Heart left ventricle (tissue), 16 donors: ENCODE data around the gene TPRA1. TPM values are rescaled to one million over a fixed set of nuclear protein-coding genes. Genes with fewer than 3 reads are reported as not detected.

ENCODE experiments used
- ATAC-seq, 4 donors: fragments of 200-7000 bp; cut with Tn5 transposase; one replicate each; pipeline ENCODE4 v1.9.1; 2020 to 2022; ENCODE audit warnings: moderate library complexity in 4 of 4, mild to moderate bottlenecking in 3 of 4, moderate number of reproducible peaks in 1 of 4
- DNase-seq, 5 donors: peaks; one replicate each; pipeline ENCODE4 v3.0.0-alpha.2; 2020
- H3K27ac ChIP-seq, 12 donors: fragments of 200-600 bp; sonication (generic) in 4 of 12; one replicate each; pipeline versions ENCODE4 v1.5.0 to v1.8.0; 2016 to 2022; ENCODE audit warnings: mild to moderate bottlenecking in 2 of 12
- H3K27me3 ChIP-seq, 9 donors: fragments of 200-600 bp; sonication (generic) in 2 of 9; one replicate each; pipeline versions ENCODE4 v1.5.1 to v1.8.0; 2016 to 2022; ENCODE audit warnings: mild to moderate bottlenecking in 3 of 9
- H3K36me3 ChIP-seq, 9 donors: fragments of 200-600 bp; sonication (generic) in 2 of 9; one replicate each; pipeline versions ENCODE4 v1.5.0 to v1.8.0; 2018 to 2022; ENCODE audit warnings: mild to moderate bottlenecking in 2 of 9
- H3K4me1 ChIP-seq, 12 donors: fragments of 200-600 bp; sonication (generic) in 4 of 12; one replicate each; pipeline versions ENCODE4 v1.5.0 to v1.8.0; 2016 to 2022; ENCODE audit warnings: mild to moderate bottlenecking in 3 of 12
- H3K4me3 ChIP-seq, 12 donors: fragments of 200-600 bp; sonication (generic) in 4 of 12; one replicate each; pipeline versions ENCODE4 v1.5.0 to v1.8.0; 2017 to 2022; ENCODE audit warnings: mild to moderate bottlenecking in 9 of 12, moderate library complexity in 4 of 12
- H3K9me3 ChIP-seq, 12 donors: fragments of 200-600 bp; sonication (generic) in 4 of 12; one replicate each; pipeline versions ENCODE4 v1.5.0 to v1.8.0; 2016 to 2022; ENCODE audit warnings: mild to moderate bottlenecking in 1 of 12
- CTCF ChIP-seq, 12 donors: fragments of 200-600 bp; sonication (generic) in 4 of 12; IDR thresholded peaks; one replicate each; pipeline versions ENCODE4 v1.5.0 to v1.8.0; 2018 to 2022; ENCODE audit warnings: antibody characterized with exemption in 12 of 12, mild to moderate bottlenecking in 5 of 12
- POLR2A ChIP-seq, 2 donors: fragments of 450-650 bp; IDR thresholded peaks; one replicate each; pipeline ENCODE4 v1.6.1; 2017; ENCODE audit warnings: antibody characterized with exemption in 2 of 2, mild to moderate bottlenecking in 2 of 2, moderate library complexity in 2 of 2
- WGBS, 4 donors: extraction: QIAGEN DNeasy Blood & Tissue Kit in 2 of 4; methylation state at CpG; one replicate each; pipeline versions ENCODE4 v1.1.5 to v1.1.7; 2013 to 2018; 5-methylcytosine and 5-hydroxymethylcytosine counted together
- intact Hi-C, 10 donors: fragments of 100-400 bp; cut with DNase I; formaldehyde crosslinking; loops; one replicate each; pipeline versions ENCODE4 v1.11.1 to v1.14.2; 2022
- polyA plus RNA-seq, 2 donors: library from polyadenylated mRNA; stranded (reverse); fragments of 200-250 nt; gene quantifications; one replicate each; pipeline ENCODE4 v1.2.3, GENCODE V29; 2013
- total RNA-seq, 9 donors: library from RNA; depleted of rRNA in 2 of 9; stranded (reverse); fragments of >200 nt in 2 of 9; fragmentation: NEBNext Ultra II Directional in 3 of 9; extraction: Animal tissue kit (Norgen Biotek cat#: 25700) in 3 of 9; gene quantifications; one replicate each; pipeline versions ENCODE4 v1.1.0 to v1.2.4, GENCODE V29; 2016 to 2023
- donor health status: ischemic (EF 13 %, LVEDD 7.1; RV severe dilation, severe dysfunction).
- donor health status: healthy with polysubstance abuse.
- donor health status: DM: no; HTN: yes; CAD: no.
- donor health status: DM: no; HTN: no; CAD: no.
- donor health status: ischemic (EF 25% LVEDD 6.9; RV normal size, moderate dysfunction).
- donor health status: ischemic (EF 25% LVEDD 5.7; RV mildly dilated, moderate dysfunction).
- donor health status: healthy.
- donor health status: DM: yes; HTN: yes; CAD: no.
- donor health status: ischemic (EF 35%, LVEDD 5.7; RV mildly dilated, moderate dysfunction).
- donor health status: nonischemic (EF 11% LVEDD 7.7; RV severe dilation, severe dysfunction).
- donor health status: DM: yes; HTN: yes; CAD: no.
- donor health status: PGD.
- donor health status: ischemic (EF 29% LVEDD 5.4; RV normal size, mild dysfunction).
- donor health status: nonischemic (EF 23%, LVEDD 6.1; RV moderate dilation, normal function).

The TPRA1 gene
- total and polyA plus RNA-seq, 11 donors = 13.4 to 29.0 (median 20.4) TPM

- H3K4me3 ChIP-seq = peak overlapping the region; percentile 77 to 99 (median 96)
- intact Hi-C loops = loop anchor here in 3 of 10 donors (1.0 to 10.0 kb wide), 3 partner anchors 9 to 233 kb away; partner anchors contain the start of genes ABTB1 (in 1 of the 3), MCM2 (in 1 of the 3) and MGLL (in 1 of the 3)
- DNase-seq (peak in 2 of 5 donors; percentile 40 to 80), ATAC-seq (peak in 1 of 4 donors; percentile 30)
- no peaks in the 10 kb centered on the region for H3K36me3 ChIP-seq
- no peak for TF ChIP-seq POLR2A (IDR thresholded peaks at IDR 0.05)
- no peak for TF ChIP-seq CTCF (IDR thresholded peaks at IDR 0.05)
- peaks cover 0 to 59% (median 42%) of the 10 kb centered on the region in 12 donors for H3K4me1 ChIP-seq
- H3K27ac ChIP-seq = peak overlapping the region; percentile 85 to 97 (median 94)
- 0% methylated on average over 11 to 56 of the region's 56 CpGs for WGBS, 4 donors
- no peaks in the 10 kb centered on the region for H3K9me3 ChIP-seq
- no peaks in the 10 kb centered on the region for H3K27me3 ChIP-seq
Observed at GRCh38 chr3:127589600-127590281, 792 bp downstream of the TPRA1 start.

- ATAC-seq = no peak
- no peaks in the 10 kb centered on the region for H3K27me3 ChIP-seq
- H3K4me3 ChIP-seq = peak overlapping the region; percentile 77 to 99 (median 96)
- no peak for TF ChIP-seq CTCF (IDR thresholded peaks at IDR 0.05)
- peak in 1 of 5 donors; percentile 25 for DNase-seq
- H3K9me3 ChIP-seq = no peaks in the 10 kb centered on the region
- intact Hi-C loops = no loop called here
- peaks cover 0 to 64% (median 42%) of the 10 kb centered on the region in 12 donors for H3K4me1 ChIP-seq
- 8 to 18% (median 15%) methylated on average over 9 to 12 of the region's 12 CpGs for WGBS, 4 donors
- no peaks in the 10 kb centered on the region for H3K36me3 ChIP-seq
- peak overlapping the region in 9 of 12 donors; percentile 88 to 97 (median 93) for H3K27ac ChIP-seq
Observed at GRCh38 chr3:127588806-127589577, 1.5 kb downstream of the TPRA1 start.

- no peak for ATAC-seq
- no peak for TF ChIP-seq POLR2A (IDR thresholded peaks at IDR 0.05)
- TF ChIP-seq CTCF (IDR thresholded peaks at IDR 0.05) = no peak
- H3K27ac ChIP-seq = no peak overlapping the region
Observed at GRCh38 chr3:127587876-127588275, 2.7 kb downstream of the TPRA1 start.

More at GRCh38 chr3:127587876-127588275, 2.7 kb downstream of the TPRA1 start:
- Histone ChIP-seq H3K4me3 (no peak overlapping the region), H3K27me3 (no peaks in the 10 kb centered on the region), H3K9me3 (no peaks in the 10 kb centered on the region), H3K4me1 (peaks cover 0 to 64% (median 42%) of the 10 kb centered on the region in 12 donors), H3K36me3 (peaks cover 0 to 5% (median 0%) of the 10 kb centered on the region in 9 donors)
- DNase-seq = peak in 1 of 5 donors; percentile 54
- WGBS, 4 donors = 62 to 77% (median 68%) methylated on average over 3 to 4 of the region's 4 CpGs
- intact Hi-C loops = no loop called here
